GM18508 (cell line): Measurements from ENCODE around the gene SPATS2L.

Experiments
- ATAC-seq: cut with Tn5 transposase; IDR thresholded peaks from one replicate; pipeline ENCODE4 v1.9.1; 2021; ENCODE audit warnings: moderate number of reproducible peaks; ENCODE audit not compliant: insufficient read depth, unreplicated experiment

SPATS2L gene

GRCh38 chr2:200453853-200454534, 147.5 kb downstream of the SPATS2L start:
- no peak for ATAC-seq

GRCh38 chr2:200454927-200455801, 148.7 kb downstream of the SPATS2L start:
- peak; percentile 85 for ATAC-seq

GRCh38 chr2:200455958-200456421, 149.5 kb downstream of the SPATS2L start:
- peak; percentile 57 for ATAC-seq

DNA sequence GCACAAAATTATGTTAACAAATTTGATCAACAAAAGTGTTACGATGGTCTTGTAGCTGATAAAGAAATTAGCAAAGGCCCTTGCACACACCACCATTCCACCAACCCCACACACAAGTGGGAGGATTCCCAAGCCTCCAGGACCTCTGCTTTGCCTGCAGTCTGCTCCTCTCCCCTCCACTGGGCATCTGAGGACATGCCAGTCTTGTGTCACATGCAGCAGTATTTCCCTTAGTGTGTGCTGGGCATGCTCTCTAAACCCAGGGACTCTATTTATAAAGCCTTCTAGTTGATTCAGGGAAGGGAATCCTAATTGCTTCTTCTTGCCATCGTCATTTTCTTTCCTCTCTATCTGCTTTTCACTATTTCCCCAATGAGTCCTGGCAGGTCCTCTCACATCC, 150.1 kb downstream of the SPATS2L start:
- ATAC-seq = no peak

- no peak for ATAC-seq
Measured at GRCh38 chr2:200459101-200459500, 152.6 kb downstream of the SPATS2L start.

- ATAC-seq = no peak
Measured at GRCh38 chr2:200461846-200462710, 155.6 kb downstream of the SPATS2L start.

DNA sequence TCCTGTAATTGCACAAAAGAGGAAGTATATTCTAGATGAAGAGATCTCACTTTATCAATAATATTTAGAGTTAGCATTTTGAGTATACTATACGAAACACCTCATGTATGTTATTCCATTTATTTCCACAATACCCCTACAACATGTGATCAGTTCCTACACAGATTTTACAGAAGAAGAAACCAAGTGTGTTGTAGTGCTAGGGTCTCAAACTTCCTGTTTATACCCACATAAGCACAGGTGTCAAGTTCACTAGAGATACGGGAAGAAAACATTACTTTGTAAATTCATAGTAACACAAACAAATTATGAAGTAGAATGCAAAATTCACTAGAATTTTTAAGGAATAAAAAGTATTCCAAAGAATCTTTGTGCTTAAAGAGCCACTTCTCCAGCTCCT, 157.0 kb downstream of the SPATS2L start:
- no peak for ATAC-seq

- no peak for ATAC-seq
Measured at GRCh38 chr2:200466425-200467418, 160.2 kb downstream of the SPATS2L start.

DNA sequence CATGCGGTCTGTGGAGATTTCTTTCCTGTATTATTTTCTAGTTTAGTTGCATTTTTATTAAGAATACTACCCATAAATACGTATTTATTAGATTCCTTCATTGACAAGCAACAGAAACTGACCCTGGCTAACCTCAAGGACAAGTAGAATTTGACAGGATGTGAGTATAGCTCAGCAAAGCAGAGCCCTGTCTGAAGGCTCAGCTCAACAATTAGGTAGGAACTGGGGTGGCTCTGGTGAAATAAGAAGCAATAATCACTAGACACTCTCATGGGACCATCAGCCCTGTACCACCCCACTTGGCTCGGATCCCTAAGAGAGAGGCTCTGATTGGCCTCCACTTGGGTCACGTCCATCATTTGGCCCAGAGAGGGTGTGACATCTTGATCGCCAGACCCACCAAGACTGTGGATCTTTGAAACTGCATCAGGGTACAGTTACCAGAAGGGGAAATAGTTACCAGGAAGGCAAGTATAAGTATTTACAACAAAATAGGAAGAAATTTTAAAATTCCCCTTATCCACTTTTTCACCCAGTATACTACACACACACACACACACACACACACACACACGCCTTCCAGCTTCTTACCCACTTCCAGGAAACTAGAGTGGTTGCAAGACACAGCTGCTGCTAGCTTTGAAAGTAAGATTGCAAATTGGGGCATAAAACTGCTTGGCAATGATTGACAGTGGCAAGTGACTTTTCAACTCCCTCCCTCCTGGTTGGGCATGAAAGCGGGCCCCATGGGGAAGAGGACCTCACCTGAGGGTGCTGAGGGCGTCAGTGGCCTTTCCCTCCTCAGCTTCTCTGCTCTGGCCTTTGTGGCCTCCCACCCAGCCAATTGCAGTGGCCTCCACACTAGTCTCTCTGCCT, 161.6 kb downstream of the SPATS2L start:
- no peak for ATAC-seq

- ATAC-seq = no peak
Measured at GRCh38 chr2:200469708-200470211, 163.3 kb downstream of the SPATS2L start.

DNA sequence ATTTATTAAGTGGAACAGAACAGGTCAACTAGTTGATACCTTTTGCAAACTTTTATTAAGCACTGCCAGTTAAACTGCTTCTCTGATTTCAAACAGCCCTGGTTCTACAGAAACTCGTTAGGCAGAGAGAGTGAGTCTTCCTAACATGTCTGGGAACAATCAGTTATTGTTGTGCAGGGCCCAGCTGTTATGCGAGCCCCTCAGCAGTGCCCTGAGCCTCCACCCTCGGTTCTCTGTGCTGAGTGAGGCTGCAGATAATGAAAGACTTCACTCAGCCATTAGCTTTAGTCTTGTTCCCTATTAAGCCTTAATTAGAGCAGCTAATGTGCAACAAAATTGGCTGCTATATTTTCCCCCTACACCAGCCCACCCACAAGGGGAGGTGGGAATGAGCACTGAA, 163.7 kb downstream of the SPATS2L start:
- no peak for ATAC-seq

DNA sequence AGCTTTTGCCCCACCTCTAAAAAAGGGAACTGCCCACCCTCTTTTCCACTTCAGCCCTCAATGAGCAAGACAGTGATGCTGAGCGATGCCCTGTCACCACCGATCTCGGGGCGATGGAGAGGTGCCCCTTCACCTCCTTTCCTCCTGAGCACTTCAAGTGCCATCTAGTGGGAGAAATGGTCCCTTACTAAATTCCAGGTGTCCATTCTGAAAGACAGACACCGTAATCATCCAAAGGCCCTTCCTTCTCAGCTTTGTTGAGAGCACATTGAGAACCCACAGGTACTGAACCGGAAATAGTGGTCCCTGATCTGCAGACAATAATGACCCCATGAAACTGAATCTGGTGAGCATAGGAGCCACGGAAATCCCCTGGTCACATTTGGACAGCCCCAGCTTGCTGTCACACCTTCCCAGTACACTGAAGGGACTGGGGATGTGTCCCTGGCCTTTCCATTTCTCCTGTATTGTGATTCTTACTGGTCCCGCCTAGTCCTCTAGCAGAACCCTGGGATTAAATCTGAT, 164.9 kb downstream of the SPATS2L start:
- peak; percentile 79 for ATAC-seq

DNA sequence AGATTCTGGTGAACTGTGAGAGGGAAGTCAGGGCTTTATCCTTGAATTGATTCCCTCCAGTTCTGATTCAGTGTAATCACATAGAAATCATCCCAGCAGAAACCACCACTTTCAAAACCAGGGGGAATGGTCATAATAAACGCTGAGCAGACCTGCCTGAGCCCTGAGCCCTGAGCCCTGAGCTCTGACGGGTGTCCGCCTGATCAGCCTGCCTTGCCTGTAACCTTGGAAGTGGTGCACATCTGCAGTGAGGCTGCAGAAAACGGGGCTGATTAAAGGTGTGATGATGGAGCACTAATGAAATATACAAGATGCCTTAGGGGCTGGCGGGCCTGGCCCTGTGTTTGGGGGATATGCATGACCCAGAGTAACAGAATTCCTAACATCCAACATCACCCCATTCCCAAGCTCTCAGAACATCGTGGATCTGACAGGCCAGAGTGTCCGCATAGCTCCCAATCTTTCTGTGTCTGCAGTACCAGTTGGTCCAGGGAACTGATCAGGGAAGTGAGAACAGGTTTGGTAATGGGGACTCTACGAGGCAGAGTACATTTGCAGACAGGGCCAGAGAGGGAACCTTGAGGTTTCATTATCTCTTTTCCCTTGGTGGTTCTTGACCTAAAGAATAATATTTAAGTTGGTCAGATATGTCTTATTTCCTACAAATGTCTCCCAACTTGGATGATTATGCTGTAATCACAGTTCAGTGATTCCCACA, 165.6 kb downstream of the SPATS2L start:
- ATAC-seq = peak; percentile 6

DNA sequence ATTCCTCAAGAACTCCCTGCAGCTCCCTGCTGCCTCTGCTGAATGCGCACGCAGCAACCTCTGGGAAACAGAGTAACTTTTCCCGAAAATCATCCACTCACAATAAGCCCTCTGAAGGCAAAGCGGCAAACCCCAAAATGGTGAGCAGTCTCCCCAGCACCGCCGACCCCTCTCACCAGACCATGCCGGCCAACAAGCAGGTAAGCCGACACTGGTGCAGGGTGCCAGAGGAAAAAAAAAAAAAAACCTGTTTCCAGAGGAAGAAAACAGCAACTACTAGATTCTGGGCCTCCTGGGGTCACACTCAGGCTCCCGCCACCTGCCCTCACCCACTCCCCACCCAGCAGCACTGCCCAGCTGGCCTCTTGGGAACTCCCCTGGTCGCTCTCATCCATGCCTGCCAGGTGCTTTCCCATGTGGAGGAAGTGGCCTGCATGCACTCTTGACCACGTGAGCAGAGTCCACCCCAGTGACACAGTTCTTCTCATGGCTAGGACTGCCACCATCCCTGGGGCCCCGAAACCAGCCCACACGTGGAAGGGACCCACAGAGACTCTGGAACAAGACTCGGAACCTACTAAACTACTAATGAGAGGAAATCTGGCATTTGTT, 166.5 kb downstream of the SPATS2L start:
- no peak for ATAC-seq

DNA sequence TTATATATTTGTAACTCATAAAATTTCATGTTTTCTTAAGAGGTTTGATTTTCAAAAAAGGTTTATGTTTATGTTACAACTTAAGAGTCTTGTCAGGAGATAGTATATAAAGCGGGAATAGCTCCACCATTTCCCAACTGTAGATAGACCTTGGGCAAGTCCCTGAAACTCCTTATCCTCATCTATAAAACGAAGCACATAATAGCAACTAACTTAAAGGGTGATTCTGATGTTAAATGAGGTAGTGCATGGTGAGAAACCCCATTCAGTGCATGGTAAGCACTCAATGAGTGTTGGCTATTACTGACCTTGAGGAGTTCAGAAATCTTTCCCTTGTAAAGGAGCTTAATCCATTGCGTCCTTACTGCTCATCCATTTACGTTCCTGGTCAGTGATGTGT, 169.3 kb downstream of the SPATS2L start:
- no peak for ATAC-seq

DNA sequence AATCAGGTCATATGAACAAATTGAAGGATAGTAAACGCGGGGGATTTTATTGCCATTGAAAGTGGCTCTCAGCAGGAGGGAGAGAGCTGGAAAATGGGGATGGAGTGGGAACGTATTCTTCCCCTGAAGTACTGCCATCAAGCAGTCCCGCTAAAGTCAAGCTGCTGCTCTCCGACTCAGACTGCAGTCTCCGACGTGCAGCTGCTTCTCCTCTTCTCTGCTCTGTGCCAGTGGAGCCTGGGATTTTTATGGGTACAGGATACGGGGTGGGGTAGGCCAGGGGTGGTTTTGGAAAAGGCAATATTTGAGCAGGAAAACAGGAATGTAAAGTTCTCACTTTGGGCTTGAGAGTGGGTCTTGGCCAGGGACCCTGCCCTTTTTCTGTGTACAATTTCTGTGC, 170.3 kb downstream of the SPATS2L start:
- ATAC-seq = no peak

DNA sequence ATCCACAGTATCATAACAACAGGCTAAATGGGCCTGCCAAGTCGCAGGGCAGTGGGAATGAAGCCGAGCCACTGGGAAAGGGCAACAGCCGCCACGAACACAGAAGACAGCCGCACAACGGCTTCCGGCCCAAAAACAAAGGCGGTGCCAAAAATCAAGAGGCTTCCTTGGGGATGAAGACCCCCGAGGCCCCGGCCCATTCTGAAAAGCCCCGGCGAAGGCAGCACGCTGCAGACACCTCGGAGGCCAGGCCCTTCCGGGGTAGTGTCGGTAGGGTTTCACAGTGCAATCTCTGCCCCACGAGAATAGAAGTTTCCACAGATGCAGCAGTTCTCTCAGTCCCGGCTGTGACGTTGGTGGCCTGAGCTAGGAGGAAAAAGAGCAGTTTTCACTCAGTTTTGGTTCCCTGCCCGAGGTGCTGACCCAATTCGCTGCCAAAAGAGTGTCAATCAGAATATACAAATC, 171.2 kb downstream of the SPATS2L start:
- no peak for ATAC-seq
